ENCODE results near the gene PRR11. TPM values are rescaled to one million over a fixed set of nuclear protein-coding genes. Genes with fewer than 3 reads are reported as not detected.

The PRR11 gene

Small RNAs within 50 kb of the gene (small RNA-seq; reads per million reads assigned to genes)
- gene MIR301A (ENCODE audit: insufficient read depth) (3,329 reads per million, percentile 99 among the genes with 10 or more reads in this experiment), gene MIR454 (ENCODE audit: insufficient read depth) (1,693 reads per million, percentile 99 among the genes with 10 or more reads in this experiment), gene RNU2-58P (ENCODE audit: insufficient read depth) (not detected)

Data from mesendoderm (in vitro differentiated cells).